Measurements from ENCODE around the gene TRPV3. TPM values are rescaled to one million over a fixed set of nuclear protein-coding genes. Genes with fewer than 3 reads are reported as not detected.

The TRPV3 gene
- total RNA-seq, 2 experiments from 2014 or later, result 0.06 TPM; not detected in 1

- no peak for DNase-seq (ENCODE audit: low spot score)
- H2AFZ ChIP-seq (ENCODE audit: low read length), result no peak overlapping the region
- intact Hi-C loops (cut with micrococcal nuclease; ENCODE audit: unreplicated experiment), result no loop called here
- H3K27ac ChIP-seq (ENCODE audit: low read depth, low read length, poor library complexity, severe bottlenecking), result no peak overlapping the region
- no TSS peak for BruUV-seq (replicated peaks)
- no peaks in the 10 kb centered on the region for H3K79me2 ChIP-seq (ENCODE audit: insufficient read depth, low read depth, low read length)
- H3K36me3 ChIP-seq (ENCODE audit: insufficient read depth, low read length), result no peaks in the 10 kb centered on the region
- POLR2A ChIA-PET, result no interaction called here
- no peaks in the 10 kb centered on the region for H3K9me2 ChIP-seq (ENCODE audit: insufficient read depth, low read length)
- CTCF ChIA-PET (ENCODE audit: unreplicated experiment), result no interaction called here
- H4K20me1 ChIP-seq (ENCODE audit: insufficient read depth, low read length), result no peaks in the 10 kb centered on the region
- no peaks in the 10 kb centered on the region for H3K4me1 ChIP-seq (ENCODE audit: insufficient read depth, low read length, poor library complexity, severe bottlenecking)
- no peak overlapping the region for H3K4me3 ChIP-seq (ENCODE audit: low read depth, low read length, poor library complexity, severe bottlenecking)
- H3K4me2 ChIP-seq (ENCODE audit: low read length), result no peak overlapping the region
- TF ChIP-seq EZH2phosphoT487 (IDR thresholded peaks at IDR 0.05; ENCODE audit: borderline replicate concordance, low read depth, low read length), result no peak
- TF ChIP-seq, protein P1, sequence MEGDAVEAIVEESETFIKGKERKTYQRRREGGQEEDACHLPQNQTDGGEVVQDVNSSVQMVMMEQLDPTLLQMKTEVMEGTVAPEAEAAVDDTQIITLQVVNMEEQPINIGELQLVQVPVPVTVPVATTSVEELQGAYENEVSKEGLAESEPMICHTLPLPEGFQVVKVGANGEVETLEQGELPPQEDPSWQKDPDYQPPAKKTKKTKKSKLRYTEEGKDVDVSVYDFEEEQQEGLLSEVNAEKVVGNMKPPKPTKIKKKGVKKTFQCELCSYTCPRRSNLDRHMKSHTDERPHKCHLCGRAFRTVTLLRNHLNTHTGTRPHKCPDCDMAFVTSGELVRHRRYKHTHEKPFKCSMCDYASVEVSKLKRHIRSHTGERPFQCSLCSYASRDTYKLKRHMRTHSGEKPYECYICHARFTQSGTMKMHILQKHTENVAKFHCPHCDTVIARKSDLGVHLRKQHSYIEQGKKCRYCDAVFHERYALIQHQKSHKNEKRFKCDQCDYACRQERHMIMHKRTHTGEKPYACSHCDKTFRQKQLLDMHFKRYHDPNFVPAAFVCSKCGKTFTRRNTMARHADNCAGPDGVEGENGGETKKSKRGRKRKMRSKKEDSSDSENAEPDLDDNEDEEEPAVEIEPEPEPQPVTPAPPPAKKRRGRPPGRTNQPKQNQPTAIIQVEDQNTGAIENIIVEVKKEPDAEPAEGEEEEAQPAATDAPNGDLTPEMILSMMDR (conservative IDR thresholded peaks at IDR 0.05; ENCODE audit: low read length), result no peak
- no peaks in the 10 kb centered on the region for H3K9me3 ChIP-seq (ENCODE audit: low read length)
Measured at GRCh38 chr17:3503285-3503684, 54.3 kb downstream of the TRPV3 start.

GRCh38 chr17:3502466-3502865 is 55.1 kb downstream of the TRPV3 start:
- H4K20me1 ChIP-seq (ENCODE audit: insufficient read depth, low read length), result no peaks in the 10 kb centered on the region
- H3K27ac ChIP-seq (ENCODE audit: low read depth, low read length, poor library complexity, severe bottlenecking), result no peak overlapping the region
- no peak overlapping the region for H2AFZ ChIP-seq (ENCODE audit: low read length)
- CTCF ChIA-PET (ENCODE audit: unreplicated experiment), result no interaction called here
- H3K4me1 ChIP-seq (ENCODE audit: insufficient read depth, low read length, poor library complexity, severe bottlenecking), result no peaks in the 10 kb centered on the region
- no peaks in the 10 kb centered on the region for H3K79me2 ChIP-seq (ENCODE audit: insufficient read depth, low read depth, low read length)
- TF ChIP-seq, protein P1 (conservative IDR thresholded peaks at IDR 0.05; ENCODE audit: low read length), result no peak
- no peak for TF ChIP-seq EZH2phosphoT487 (IDR thresholded peaks at IDR 0.05; ENCODE audit: borderline replicate concordance, low read depth, low read length)
- intact Hi-C loops (cut with micrococcal nuclease; ENCODE audit: unreplicated experiment), result no loop called here
- H3K36me3 ChIP-seq (ENCODE audit: insufficient read depth, low read length), result no peaks in the 10 kb centered on the region
- no peak for DNase-seq (ENCODE audit: low spot score)
- BruUV-seq (replicated peaks), result no TSS peak
- no peak overlapping the region for H3K4me3 ChIP-seq (ENCODE audit: low read depth, low read length, poor library complexity, severe bottlenecking)
- H3K9me2 ChIP-seq (ENCODE audit: insufficient read depth, low read length), result no peaks in the 10 kb centered on the region
- no peaks in the 10 kb centered on the region for H3K9me3 ChIP-seq (ENCODE audit: low read length)
- H3K4me2 ChIP-seq (ENCODE audit: low read length), result no peak overlapping the region
- POLR2A ChIA-PET, result no interaction called here

GRCh38 chr17:3501344-3501743 is 56.3 kb downstream of the TRPV3 start:
- intact Hi-C loops (cut with micrococcal nuclease; ENCODE audit: unreplicated experiment), result no loop called here
- Histone ChIP-seq H3K27ac (ENCODE audit: low read depth, low read length, poor library complexity, severe bottlenecking) (no peak overlapping the region), H4K20me1 (ENCODE audit: insufficient read depth, low read length) (no peaks in the 10 kb centered on the region), H3K4me3 (ENCODE audit: low read depth, low read length, poor library complexity, severe bottlenecking) (no peak overlapping the region), H3K4me1 (ENCODE audit: insufficient read depth, low read length, poor library complexity, severe bottlenecking) (no peaks in the 10 kb centered on the region), H2AFZ (ENCODE audit: low read length) (no peak overlapping the region), H3K9me2 (ENCODE audit: insufficient read depth, low read length) (no peaks in the 10 kb centered on the region), H3K9me3 (ENCODE audit: low read length) (no peaks in the 10 kb centered on the region), H3K79me2 (ENCODE audit: insufficient read depth, low read depth, low read length) (no peaks in the 10 kb centered on the region), H3K4me2 (ENCODE audit: low read length) (no peak overlapping the region), H3K36me3 (ENCODE audit: insufficient read depth, low read length) (no peaks in the 10 kb centered on the region)
- CTCF ChIA-PET (ENCODE audit: unreplicated experiment), result no interaction called here
- POLR2A ChIA-PET, result no interaction called here
- TF ChIP-seq, protein P1 (conservative IDR thresholded peaks at IDR 0.05; ENCODE audit: low read length), result no peak
- no peak for TF ChIP-seq EZH2phosphoT487 (IDR thresholded peaks at IDR 0.05; ENCODE audit: borderline replicate concordance, low read depth, low read length)
- no TSS peak for BruUV-seq (replicated peaks)
- DNase-seq (ENCODE audit: low spot score), result no peak

Measured in OCI-LY7 (cell line).